Measurements from ENCODE around the gene TMEM184B. TPM values are rescaled to one million over a fixed set of nuclear protein-coding genes. Genes with fewer than 3 reads are reported as not detected.

The TMEM184B gene
- total and polyA plus RNA-seq, 8 donors: 10.0 to 110 (median 34.0) TPM

DNA sequence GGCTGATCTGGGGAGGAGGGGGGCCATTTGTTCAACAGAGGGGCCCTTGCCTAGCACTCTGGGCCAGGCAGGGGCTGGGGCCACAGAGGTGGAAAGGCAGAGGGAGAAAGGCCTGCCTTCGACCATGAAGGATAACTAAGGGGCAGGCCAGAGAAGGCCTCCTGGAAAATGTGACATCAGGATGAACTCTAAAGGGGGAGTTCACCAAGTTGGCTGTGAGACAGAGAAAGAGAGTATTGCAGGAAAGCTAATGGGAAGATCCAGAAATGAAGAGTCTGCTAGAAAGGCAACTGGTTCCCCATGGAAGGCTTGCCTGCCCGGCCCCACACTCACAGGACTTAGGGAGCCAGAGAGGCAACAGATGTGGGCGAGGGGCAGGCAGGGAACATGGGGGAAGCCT is 28.1 kb upstream of the TMEM184B start:
- no peaks in the 10 kb centered on the region for H3K27me3 ChIP-seq
- peaks cover 19 to 43% (median 30%) of the 10 kb centered on the region in 4 donors for H3K4me1 ChIP-seq
- no peaks in the 10 kb centered on the region for H3K9me3 ChIP-seq
- H3K36me3 ChIP-seq: peaks cover 71 to 88% (median 84%) of the 10 kb centered on the region in 4 donors
- no peak for DNase-seq
- TF ChIP-seq, protein P1, sequence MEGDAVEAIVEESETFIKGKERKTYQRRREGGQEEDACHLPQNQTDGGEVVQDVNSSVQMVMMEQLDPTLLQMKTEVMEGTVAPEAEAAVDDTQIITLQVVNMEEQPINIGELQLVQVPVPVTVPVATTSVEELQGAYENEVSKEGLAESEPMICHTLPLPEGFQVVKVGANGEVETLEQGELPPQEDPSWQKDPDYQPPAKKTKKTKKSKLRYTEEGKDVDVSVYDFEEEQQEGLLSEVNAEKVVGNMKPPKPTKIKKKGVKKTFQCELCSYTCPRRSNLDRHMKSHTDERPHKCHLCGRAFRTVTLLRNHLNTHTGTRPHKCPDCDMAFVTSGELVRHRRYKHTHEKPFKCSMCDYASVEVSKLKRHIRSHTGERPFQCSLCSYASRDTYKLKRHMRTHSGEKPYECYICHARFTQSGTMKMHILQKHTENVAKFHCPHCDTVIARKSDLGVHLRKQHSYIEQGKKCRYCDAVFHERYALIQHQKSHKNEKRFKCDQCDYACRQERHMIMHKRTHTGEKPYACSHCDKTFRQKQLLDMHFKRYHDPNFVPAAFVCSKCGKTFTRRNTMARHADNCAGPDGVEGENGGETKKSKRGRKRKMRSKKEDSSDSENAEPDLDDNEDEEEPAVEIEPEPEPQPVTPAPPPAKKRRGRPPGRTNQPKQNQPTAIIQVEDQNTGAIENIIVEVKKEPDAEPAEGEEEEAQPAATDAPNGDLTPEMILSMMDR (IDR thresholded peaks at IDR 0.05): no peak
- TF ChIP-seq POLR2AphosphoS5 (IDR thresholded peaks at IDR 0.05) (no peak), EP300 (IDR thresholded peaks at IDR 0.05) (no peak), POLR2A (IDR thresholded peaks at IDR 0.05) (no peak)
- H3K27ac ChIP-seq: peak overlapping the region in 1 of 5 donors; percentile 5
- H3K4me3 ChIP-seq: no peak overlapping the region
- 91 to 93% (median 92%) methylated on average over 3 of the region's 3 CpGs for WGBS, 5 donors
- intact Hi-C loops (cut with DNase I; ENCODE audit: low total_unique reads): no loop called here

DNA sequence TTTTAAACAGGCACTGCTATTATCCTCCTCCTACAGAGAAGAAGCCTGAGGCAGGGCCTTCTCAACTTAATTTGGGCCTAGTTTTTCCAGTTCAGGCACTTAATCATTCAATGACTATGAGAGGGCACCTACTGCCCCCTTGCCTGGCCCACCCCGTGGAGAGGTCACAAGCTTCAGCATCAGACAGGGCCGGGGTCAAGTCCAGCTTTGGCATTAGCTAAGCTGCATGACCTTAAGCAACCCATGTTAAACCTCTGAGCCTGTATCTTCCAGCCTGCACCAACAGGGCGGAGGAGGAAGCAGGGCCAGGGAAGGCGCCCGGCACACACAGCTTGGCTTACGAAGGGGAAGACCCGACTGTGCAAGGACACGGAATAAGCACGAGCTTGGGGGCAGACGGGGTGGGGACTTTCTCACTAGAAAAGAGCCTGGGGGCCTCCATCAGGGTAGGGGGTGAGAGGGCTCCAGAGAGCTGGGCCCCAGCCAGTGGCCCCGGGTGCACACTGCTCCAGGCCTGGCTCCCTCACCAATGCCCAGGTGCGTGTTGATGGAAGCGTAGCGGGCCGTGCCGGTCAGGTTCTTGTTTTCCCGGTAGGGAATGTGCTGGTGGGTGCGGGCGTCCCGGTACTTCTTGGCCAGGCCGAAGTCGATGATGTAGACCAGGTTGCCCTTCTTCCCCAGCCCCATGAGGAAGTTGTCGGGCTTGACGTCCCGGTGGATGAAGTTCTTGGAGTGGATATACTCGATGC is 27.6 kb upstream of the TMEM184B start:
- no peak overlapping the region for H3K4me3 ChIP-seq
- H3K27me3 ChIP-seq: no peaks in the 10 kb centered on the region
- H3K36me3 ChIP-seq: peaks cover 77 to 94% (median 90%) of the 10 kb centered on the region in 4 donors
- H3K4me1 ChIP-seq: peaks cover 13 to 37% (median 26%) of the 10 kb centered on the region in 4 donors
- whole genome bisulfite sequencing, 5 donors: 80 to 86% (median 83%) methylated on average over 24 to 26 of the region's 26 CpGs
- no peaks in the 10 kb centered on the region for H3K9me3 ChIP-seq
- no peak for DNase-seq
- TF ChIP-seq POLR2AphosphoS5 (IDR thresholded peaks at IDR 0.05) (no peak), POLR2A (IDR thresholded peaks at IDR 0.05) (no peak), EP300 (IDR thresholded peaks at IDR 0.05) (no peak)
- TF ChIP-seq, protein P1 (IDR thresholded peaks at IDR 0.05): no peak
- peak overlapping the region in 1 of 5 donors; percentile 5 for H3K27ac ChIP-seq
- intact Hi-C loops (cut with DNase I; ENCODE audit: low total_unique reads): no loop called here

DNA sequence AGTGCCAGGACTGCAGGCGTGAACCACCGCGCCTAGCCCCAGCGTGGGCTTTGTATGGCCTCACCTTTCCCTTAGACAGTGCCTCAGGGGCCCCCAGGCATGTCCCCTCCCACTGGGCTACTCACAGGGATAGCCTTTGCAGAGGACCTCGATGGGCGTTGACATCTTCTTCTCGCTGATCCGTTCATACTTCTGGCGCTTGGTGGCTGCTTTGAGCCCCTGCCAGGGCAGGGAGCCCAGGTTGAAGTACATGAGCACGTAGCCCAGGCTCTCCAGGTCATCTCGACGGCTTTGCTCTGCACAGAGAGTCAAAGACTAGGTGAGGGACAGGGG is 26.9 kb upstream of the TMEM184B start:
- TF ChIP-seq EP300 (IDR thresholded peaks at IDR 0.05) (no peak), POLR2A (IDR thresholded peaks at IDR 0.05) (no peak), POLR2AphosphoS5 (IDR thresholded peaks at IDR 0.05) (no peak)
- TF ChIP-seq, protein P1 (IDR thresholded peaks at IDR 0.05): no peak
- no peaks in the 10 kb centered on the region for H3K27me3 ChIP-seq
- no peak overlapping the region for H3K27ac ChIP-seq
- H3K36me3 ChIP-seq: peaks cover 83 to 100% (median 96%) of the 10 kb centered on the region in 4 donors
- WGBS, 5 donors: 81 to 86% (median 81%) methylated on average over 12 of the region's 12 CpGs
- peaks cover 12 to 31% (median 20%) of the 10 kb centered on the region in 4 donors for H3K4me1 ChIP-seq
- DNase-seq: no peak
- H3K4me3 ChIP-seq: no peak overlapping the region
- intact Hi-C loops (cut with DNase I; ENCODE audit: low total_unique reads): no loop called here
- H3K9me3 ChIP-seq: no peaks in the 10 kb centered on the region

DNA sequence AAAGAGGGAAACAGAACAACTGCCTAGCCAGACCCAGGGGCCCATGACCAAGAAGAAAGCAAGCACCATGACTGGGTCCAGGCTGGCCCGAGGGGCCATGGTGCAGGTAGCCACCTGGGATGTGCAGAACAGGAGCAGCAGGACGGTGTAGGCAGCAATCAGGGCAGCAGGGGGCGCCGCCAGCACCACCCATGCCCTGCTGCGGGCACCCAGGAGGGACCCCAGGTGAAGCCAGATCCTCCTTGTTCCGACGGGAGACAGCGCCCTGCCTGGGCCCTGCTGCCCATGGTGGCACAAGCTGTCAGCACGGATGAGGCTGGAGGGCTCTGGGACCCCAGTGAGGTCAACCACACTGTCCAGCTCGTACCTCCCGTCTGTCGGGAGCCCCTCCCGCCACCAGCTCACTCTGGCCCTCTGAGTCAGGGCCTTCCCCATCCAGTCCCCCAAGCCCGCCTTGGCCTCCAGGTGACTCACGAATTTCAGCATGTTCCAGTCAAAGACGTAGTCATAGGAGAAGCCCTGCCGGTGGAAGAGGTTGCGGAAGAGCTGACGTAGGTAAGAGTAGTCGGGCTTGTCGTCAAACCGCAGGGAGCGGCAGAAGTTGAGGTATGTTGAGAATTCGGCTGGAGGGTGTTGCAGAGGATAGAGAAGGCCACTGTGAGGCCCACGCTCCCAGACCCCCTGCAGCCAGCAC is 25.6 kb upstream of the TMEM184B start:
- no peak for DNase-seq
- intact Hi-C loops (cut with DNase I; ENCODE audit: low total_unique reads): no loop called here
- Histone ChIP-seq H3K9me3 (no peaks in the 10 kb centered on the region), H3K4me3 (no peak overlapping the region), H3K27me3 (no peaks in the 10 kb centered on the region), H3K36me3 (peaks cover 96 to 100% (median 100%) of the 10 kb centered on the region in 4 donors), H3K27ac (peak overlapping the region in 1 of 5 donors; percentile 2), H3K4me1 (peaks cover 0 to 18% (median 10%) of the 10 kb centered on the region in 4 donors)
- no peak for TF ChIP-seq POLR2A (IDR thresholded peaks at IDR 0.05)
- TF ChIP-seq, protein P1 (IDR thresholded peaks at IDR 0.05): peak in 3 of 7 experiments; percentile 13 to 22 (median 14)
- 88 to 92% (median 89%) methylated on average over 17 to 25 of the region's 25 CpGs for WGBS, 5 donors

All from stomach (tissue), 9 donors.